GDM1 (cell line): ENCODE results near the gene PROK2.

Experiments
- DNase-seq: peaks from one replicate; lab custom pipeline; 2025; lab: John Stamatoyannopoulos, UW

The PROK2 gene

GRCh38 chr3:71734881-71735280 is 50.1 kb downstream of the PROK2 start:
- DNase-seq = no peak

- no peak for DNase-seq
Observed at GRCh38 chr3:71733319-71733718, 51.6 kb downstream of the PROK2 start.

DNA sequence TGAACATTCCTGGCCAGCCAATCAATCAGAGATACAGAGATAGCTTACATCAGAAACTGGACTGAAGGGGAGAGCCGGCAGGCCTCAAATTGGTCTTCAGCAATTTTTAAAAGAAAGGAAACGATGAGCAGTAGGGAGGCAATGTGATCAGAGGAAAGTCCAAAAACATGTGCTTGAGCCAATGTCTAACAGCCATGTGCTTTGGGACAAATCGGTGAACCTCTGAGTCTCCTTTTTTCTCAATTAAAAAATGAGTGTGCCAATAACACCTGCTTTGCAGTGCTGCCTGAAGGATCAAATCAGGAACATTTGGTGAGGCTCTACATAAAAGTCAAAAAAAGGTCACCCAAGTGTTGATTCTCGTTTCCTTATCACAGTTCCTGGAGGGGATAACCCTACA is 52.3 kb downstream of the PROK2 start:
- no peak for DNase-seq

DNA sequence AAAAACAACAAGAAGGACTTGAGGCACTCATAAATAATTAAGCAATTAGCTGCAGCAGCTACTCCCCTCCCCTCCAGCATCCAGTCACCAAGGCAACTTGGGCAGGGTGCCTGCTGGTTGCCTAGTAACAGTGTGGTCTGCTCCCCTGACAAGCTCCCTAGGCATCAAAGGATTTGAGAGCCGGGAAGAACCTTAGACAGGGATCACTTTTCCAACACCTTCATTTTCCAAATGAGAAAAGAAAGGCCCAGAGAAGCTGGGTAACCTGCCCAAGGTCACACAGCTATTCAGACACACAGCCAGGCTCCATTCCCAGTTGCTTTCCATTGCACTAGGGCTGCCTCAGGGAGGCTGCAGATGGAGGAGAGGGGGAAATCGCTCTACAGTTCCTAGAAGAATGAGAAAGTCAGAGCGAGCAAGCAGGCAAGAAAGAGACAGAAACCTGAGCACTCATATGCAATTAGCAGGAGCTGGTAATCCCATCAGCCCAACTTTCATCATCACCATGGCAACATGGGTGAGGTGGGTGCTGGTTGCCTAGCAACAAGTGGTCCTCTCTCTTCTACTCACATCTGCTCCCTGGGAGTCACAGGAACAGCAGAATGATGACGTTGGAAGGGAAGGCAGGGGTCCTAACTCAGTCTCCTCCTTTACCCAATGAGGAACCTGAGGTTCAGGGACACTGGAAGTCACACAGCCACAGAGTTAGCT is 56.2 kb downstream of the PROK2 start:
- no peak for DNase-seq

GRCh38 chr3:71726146-71726545 is 58.8 kb downstream of the PROK2 start:
- DNase-seq = no peak

GRCh38 chr3:71725271-71725991 is 59.5 kb downstream of the PROK2 start, which contains the start of gene EIF4E3:
EIF4E3 (minus strand) TSS chr3:71725402; CDS start chr3:71725367, 35 bp downstream.
- DNase-seq = no peak

DNA sequence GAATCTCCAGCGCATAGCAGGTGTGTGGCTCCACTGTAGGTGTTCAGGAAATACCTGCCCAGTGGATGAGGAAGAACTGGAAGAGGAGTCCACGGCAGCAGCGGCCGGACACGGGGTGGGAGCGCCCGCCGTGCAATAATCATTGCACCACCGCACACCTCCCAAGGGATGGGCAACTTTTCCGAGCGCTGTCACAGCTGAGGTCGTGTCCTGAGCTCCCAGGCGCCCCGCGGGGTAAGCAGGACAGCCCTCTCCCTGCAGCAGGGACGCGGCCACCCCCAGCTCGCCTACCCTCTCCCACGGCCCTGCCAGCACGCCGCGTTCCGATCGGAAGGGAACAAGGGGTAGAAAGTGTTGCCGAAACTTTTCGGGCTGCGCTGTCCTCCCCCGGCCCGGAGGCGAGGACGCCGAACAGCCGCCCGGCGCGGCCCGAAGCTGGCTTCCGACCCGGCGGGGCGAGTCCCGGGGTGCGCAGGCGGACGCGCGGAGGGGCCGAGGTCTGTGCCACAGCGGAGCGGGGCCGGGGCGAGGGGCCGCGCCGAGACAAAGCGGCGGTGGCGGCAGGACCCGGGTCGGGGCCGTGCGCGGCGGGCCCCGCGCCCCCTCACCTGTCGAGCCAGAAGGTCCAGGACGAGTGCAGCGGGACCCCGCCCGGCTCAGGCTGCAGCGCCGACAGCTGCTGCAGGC is 60.2 kb downstream of the PROK2 start:
- DNase-seq = no peak

GRCh38 chr3:71724171-71724453 is 60.8 kb downstream of the PROK2 start:
- DNase-seq = no peak

- no peak for DNase-seq
Observed at GRCh38 chr3:71723452-71724170, 61.3 kb downstream of the PROK2 start.

GRCh38 chr3:71722693-71723092 is 62.3 kb downstream of the PROK2 start:
- no peak for DNase-seq
